Measurements from ENCODE around the gene IVNS1ABP.

GRCh38 chr1:185292237-185292636 is 24.8 kb downstream of the IVNS1ABP start:
- no peak for TF ChIP-seq KDM6A (CRISPR knock-in tag; IDR thresholded peaks at IDR 0.05; ENCODE audit: low read depth)
- TF ChIP-seq ZNF749 (CRISPR knock-in tag; IDR thresholded peaks at IDR 0.05; ENCODE audit: borderline replicate concordance): no peak
- TF ChIP-seq ZNF225 (CRISPR knock-in tag; IDR thresholded peaks at IDR 0.05): no peak
- no peak for TF ChIP-seq PLSCR1 (CRISPR knock-in tag; IDR thresholded peaks at IDR 0.05; ENCODE audit: borderline replicate concordance)
- no peak for TF ChIP-seq MAFG (CRISPR knock-in tag; IDR thresholded peaks at IDR 0.05)

All from HepG2 (cell line).